Mesenchymal stem cell (in vitro differentiated cells and primary cell): ENCODE data around the gene VPS11.

Source experiments
- DNase-seq: peaks from one replicate; pipeline ENCODE4 v3.0.0-alpha.2; 2013
- H2AFZ ChIP-seq: one replicate; pipeline ENCODE4 v1.6.1; 2013; ENCODE audit warnings: low read depth, mild to moderate bottlenecking, control low read depth, inconsistent platforms, low read length, moderate library complexity
- H2AK5ac ChIP-seq: 2 replicates; pipeline ENCODE4 v1.6.1; 2013; ENCODE audit warnings: low read length, moderate library complexity, mild to moderate bottlenecking, inconsistent platforms; ENCODE audit not compliant: severe bottlenecking
- H2BK120ac ChIP-seq: one replicate; pipeline ENCODE4 v1.6.1; 2013; ENCODE audit warnings: low read depth, mild to moderate bottlenecking, inconsistent platforms, low read length, moderate library complexity
- H2BK12ac ChIP-seq, 2 experiments: one replicate each; pipeline ENCODE4 v1.6.1; 2013; ENCODE audit warnings: inconsistent platforms in 2 of 2, low read length in 2 of 2, mild to moderate bottlenecking in 2 of 2, moderate library complexity in 2 of 2, control low read depth in 1 of 2
- H2BK15ac ChIP-seq: one replicate; pipeline ENCODE4 v1.6.1; 2013; ENCODE audit warnings: mild to moderate bottlenecking, low read depth, inconsistent platforms; ENCODE audit not compliant: poor library complexity, severe bottlenecking
- H2BK5ac ChIP-seq: 2 replicates; pipeline ENCODE4 v1.6.1; 2013; ENCODE audit warnings: low read depth, mild to moderate bottlenecking, low read length, control low read depth, inconsistent platforms; ENCODE audit not compliant: poor library complexity, severe bottlenecking
- H3K14ac ChIP-seq, 2 experiments: one replicate each; pipeline ENCODE4 v1.6.1; 2013; ENCODE audit warnings: inconsistent platforms in 2 of 2, low read length in 2 of 2, control low read depth in 1 of 2, mild to moderate bottlenecking in 1 of 2, moderate library complexity in 1 of 2
- H3K18ac ChIP-seq, 2 experiments: one replicate each; pipeline ENCODE4 v1.6.1; 2013; ENCODE audit warnings: inconsistent platforms in 2 of 2, low read length in 2 of 2, control low read depth in 1 of 2, low read depth in 1 of 2, mild to moderate bottlenecking in 1 of 2
- H3K23ac ChIP-seq, 2 experiments: one replicate each; pipeline ENCODE4 v1.6.1; 2013; ENCODE audit warnings: inconsistent platforms in 2 of 2, low read length in 2 of 2, mild to moderate bottlenecking in 2 of 2, moderate library complexity in 2 of 2, control low read depth in 1 of 2
- H3K27ac ChIP-seq: 2 replicates; pipeline ENCODE4 v1.5.1; 2013; ENCODE audit warnings: mild to moderate bottlenecking, moderate library complexity, low read length, control low read depth, inconsistent platforms; ENCODE audit not compliant: poor library complexity, severe bottlenecking
- H3K27me3 ChIP-seq, 2 experiments: 2 replicates each; pipeline versions ENCODE4 v1.6.1 to v1.7.0; 2013; ENCODE audit warnings: low read length in 2 of 2, mild to moderate bottlenecking in 2 of 2, moderate library complexity in 2 of 2, control low read depth in 1 of 2, inconsistent platforms in 1 of 2; ENCODE audit not compliant: control insufficient read depth in 1 of 2, insufficient read depth in 1 of 2
- H3K36me3 ChIP-seq, 2 experiments: 2 replicates each; pipeline versions ENCODE4 v1.6.1 to v1.7.0; 2013; ENCODE audit warnings: low read length in 2 of 2, control low read depth in 1 of 2, inconsistent platforms in 1 of 2, low read depth in 1 of 2, mild to moderate bottlenecking in 1 of 2; ENCODE audit not compliant: insufficient read depth in 2 of 2, control insufficient read depth in 1 of 2
- H3K4ac ChIP-seq, 2 experiments: one replicate each; pipeline ENCODE4 v1.6.1; 2013; ENCODE audit warnings: inconsistent platforms in 2 of 2, low read length in 2 of 2, mild to moderate bottlenecking in 2 of 2, moderate library complexity in 2 of 2, control low read depth in 1 of 2, low read depth in 1 of 2
- H3K4me1 ChIP-seq: 2 replicates; pipeline ENCODE4 v1.6.1; 2013; ENCODE audit warnings: low read depth, low read length, control low read depth; ENCODE audit not compliant: control insufficient read depth, insufficient read depth
- H3K4me2 ChIP-seq: 2 replicates; pipeline ENCODE4 v1.6.1; 2013; ENCODE audit warnings: low read length, mild to moderate bottlenecking, inconsistent platforms; ENCODE audit not compliant: poor library complexity, severe bottlenecking
- H3K4me3 ChIP-seq, 2 experiments: 2 replicates each; pipeline versions ENCODE4 v1.5.1 to v1.7.0; 2013; ENCODE audit warnings: low read length in 2 of 2, mild to moderate bottlenecking in 2 of 2, control low read depth in 1 of 2, low read depth in 1 of 2; ENCODE audit not compliant: insufficient read depth in 1 of 2
- H3K79me1 ChIP-seq: replicated peaks from 2 replicates; pipeline ENCODE4 v1.6.1; 2013; ENCODE audit warnings: mild to moderate bottlenecking, control low read depth, low read length, inconsistent platforms; ENCODE audit not compliant: poor library complexity, severe bottlenecking
- H3K9ac ChIP-seq: 2 replicates; pipeline ENCODE4 v1.7.0; 2013; ENCODE audit warnings: mild to moderate bottlenecking, low read length, moderate library complexity
- H3K9me3 ChIP-seq: 2 replicates; pipeline ENCODE4 v1.7.0; 2013; ENCODE audit warnings: mild to moderate bottlenecking, low read length; ENCODE audit not compliant: control insufficient read depth
- H4K8ac ChIP-seq: one replicate; pipeline ENCODE4 v1.6.1; 2013; ENCODE audit warnings: inconsistent platforms, mild to moderate bottlenecking, low read length, moderate library complexity
- H4K91ac ChIP-seq: one replicate; pipeline ENCODE4 v1.6.1; 2013; ENCODE audit warnings: mild to moderate bottlenecking, low read length, inconsistent platforms
- whole genome bisulfite sequencing: methylation state at CpG from one replicate; pipeline ENCODE4 v1.1.7; 2013; ENCODE audit warnings: mixed read lengths; 5-methylcytosine and 5-hydroxymethylcytosine counted together

VPS11 gene

DNA sequence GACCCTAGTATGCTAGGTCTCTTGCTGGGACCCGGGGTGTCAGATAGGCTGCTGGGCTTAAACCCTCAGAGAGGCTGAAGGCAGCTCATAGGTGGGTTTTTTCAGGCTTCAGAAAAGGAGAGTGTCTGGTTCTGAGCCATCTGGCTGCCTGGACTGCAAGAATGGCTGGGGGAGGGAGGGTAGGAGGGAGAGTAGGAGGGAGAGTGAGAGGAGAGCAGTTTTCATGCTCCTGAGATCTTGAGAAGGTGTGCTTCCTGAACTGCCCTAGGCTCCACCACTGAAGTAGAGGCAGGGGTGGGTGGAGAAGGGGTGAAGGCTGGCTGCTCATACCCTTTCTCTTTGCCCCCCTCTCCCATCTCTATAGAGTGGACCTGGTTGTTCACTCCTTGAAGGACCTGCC, 21.7 kb downstream of the VPS11 start:
- Histone ChIP-seq H3K9me3 (no peaks in the 10 kb centered on the region), H2BK5ac (no peak overlapping the region), H3K36me3 (peaks cover 29 to 45% of the 10 kb centered on the region in 2 experiments), H3K79me1 (peaks cover 18% of the 10 kb centered on the region), H3K4me1 (peaks cover 23% of the 10 kb centered on the region), H2AFZ (no peak overlapping the region), H2BK15ac (no peak overlapping the region), H3K4ac (no peak overlapping the region), H3K4me3 (no peak overlapping the region), H3K27me3 (no peaks in the 10 kb centered on the region), H3K18ac (no peak overlapping the region), H2AK5ac (no peak overlapping the region), H4K8ac (no peak overlapping the region), H4K91ac (no peak overlapping the region), H3K14ac (no peak overlapping the region), H3K9ac (no peak overlapping the region), H2BK12ac (no peak overlapping the region), H3K27ac (no peak overlapping the region), H3K4me2 (no peak overlapping the region), H2BK120ac (no peak overlapping the region), H3K23ac (no peak overlapping the region)
- no peak for DNase-seq
- 96% methylated on average over 1 of the region's 1 CpG for WGBS

- peak overlapping the region; percentile 36 for H3K9ac ChIP-seq
- peaks cover 19% of the 10 kb centered on the region for H3K4me1 ChIP-seq
- no peak overlapping the region for H3K4ac ChIP-seq
- no peak overlapping the region for H2BK120ac ChIP-seq
- H3K9me3 ChIP-seq: no peaks in the 10 kb centered on the region
- H3K18ac ChIP-seq: no peak overlapping the region
- H3K36me3 ChIP-seq: peaks cover 29 to 47% of the 10 kb centered on the region in 2 experiments
- no peak overlapping the region for H3K27ac ChIP-seq
- no peak overlapping the region for H3K4me3 ChIP-seq
- peak overlapping the region in 1 of 2 experiments; percentile 63 for H3K23ac ChIP-seq
- no peaks in the 10 kb centered on the region for H3K27me3 ChIP-seq
- no peak overlapping the region for H2BK15ac ChIP-seq
- no peak overlapping the region for H2AK5ac ChIP-seq
- H2BK12ac ChIP-seq: no peak overlapping the region
- H4K91ac ChIP-seq: no peak overlapping the region
- WGBS: 84% methylated on average over 7 of the region's 9 CpGs
- no peak overlapping the region for H3K4me2 ChIP-seq
- H4K8ac ChIP-seq: peak overlapping the region; percentile 79
- H3K79me1 ChIP-seq: peaks cover 18% of the 10 kb centered on the region
- no peak overlapping the region for H2BK5ac ChIP-seq
- H3K14ac ChIP-seq: no peak overlapping the region
- no peak overlapping the region for H2AFZ ChIP-seq
- peak; percentile 9 for DNase-seq
Observed at GRCh38 chr11:119091178-119091577, 23.6 kb downstream of the VPS11 start.

- H4K8ac ChIP-seq: no peak overlapping the region
- no peak overlapping the region for H3K4me2 ChIP-seq
- no peaks in the 10 kb centered on the region for H3K9me3 ChIP-seq
- no peak overlapping the region for H2BK5ac ChIP-seq
- H3K27ac ChIP-seq: no peak overlapping the region
- H3K18ac ChIP-seq: no peak overlapping the region
- peaks cover 36 to 57% of the 10 kb centered on the region in 2 experiments for H3K36me3 ChIP-seq
- H3K4ac ChIP-seq: no peak overlapping the region
- no peak overlapping the region for H3K14ac ChIP-seq
- H3K23ac ChIP-seq: no peak overlapping the region
- WGBS: 90% methylated on average over 13 of the region's 13 CpGs
- no peak overlapping the region for H2BK15ac ChIP-seq
- no peak overlapping the region for H4K91ac ChIP-seq
- H3K9ac ChIP-seq: peak overlapping the region; percentile 89
- no peaks in the 10 kb centered on the region for H3K27me3 ChIP-seq
- H3K4me3 ChIP-seq: no peak overlapping the region
- no peak overlapping the region for H2BK12ac ChIP-seq
- peaks cover 19% of the 10 kb centered on the region for H3K79me1 ChIP-seq
- no peak overlapping the region for H2BK120ac ChIP-seq
- peaks cover 19% of the 10 kb centered on the region for H3K4me1 ChIP-seq
- H2AK5ac ChIP-seq: no peak overlapping the region
- H2AFZ ChIP-seq: no peak overlapping the region
- no peak for DNase-seq
Observed at GRCh38 chr11:119091966-119092879, 24.6 kb downstream of the VPS11 start.
